ENCODE results near the gene TPP2.

DNA sequence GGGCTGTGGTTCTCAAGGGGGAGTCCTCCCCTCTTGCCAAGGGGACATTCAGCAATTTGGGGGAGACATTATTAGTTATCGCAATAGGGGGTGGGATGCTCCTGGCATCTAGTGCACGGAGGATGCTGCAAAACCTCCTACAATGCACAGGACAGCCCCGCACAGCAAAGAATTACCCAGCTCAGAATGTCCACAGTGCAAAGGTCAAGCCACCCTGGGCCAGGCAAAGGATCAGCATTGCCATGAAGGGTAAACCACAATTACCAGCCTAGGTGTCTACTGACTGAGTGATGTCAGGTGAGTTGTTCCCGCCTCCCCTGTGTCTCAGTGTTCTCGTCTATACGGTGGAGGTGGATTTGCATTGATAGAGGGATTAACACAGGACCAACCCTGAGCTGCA lies 100.5 kb downstream of the TPP2 start:
- TF ChIP-seq, protein P1, sequence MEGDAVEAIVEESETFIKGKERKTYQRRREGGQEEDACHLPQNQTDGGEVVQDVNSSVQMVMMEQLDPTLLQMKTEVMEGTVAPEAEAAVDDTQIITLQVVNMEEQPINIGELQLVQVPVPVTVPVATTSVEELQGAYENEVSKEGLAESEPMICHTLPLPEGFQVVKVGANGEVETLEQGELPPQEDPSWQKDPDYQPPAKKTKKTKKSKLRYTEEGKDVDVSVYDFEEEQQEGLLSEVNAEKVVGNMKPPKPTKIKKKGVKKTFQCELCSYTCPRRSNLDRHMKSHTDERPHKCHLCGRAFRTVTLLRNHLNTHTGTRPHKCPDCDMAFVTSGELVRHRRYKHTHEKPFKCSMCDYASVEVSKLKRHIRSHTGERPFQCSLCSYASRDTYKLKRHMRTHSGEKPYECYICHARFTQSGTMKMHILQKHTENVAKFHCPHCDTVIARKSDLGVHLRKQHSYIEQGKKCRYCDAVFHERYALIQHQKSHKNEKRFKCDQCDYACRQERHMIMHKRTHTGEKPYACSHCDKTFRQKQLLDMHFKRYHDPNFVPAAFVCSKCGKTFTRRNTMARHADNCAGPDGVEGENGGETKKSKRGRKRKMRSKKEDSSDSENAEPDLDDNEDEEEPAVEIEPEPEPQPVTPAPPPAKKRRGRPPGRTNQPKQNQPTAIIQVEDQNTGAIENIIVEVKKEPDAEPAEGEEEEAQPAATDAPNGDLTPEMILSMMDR (IDR thresholded peaks at IDR 0.05; ENCODE audit: low read depth, low read length, poor library complexity, severe bottlenecking), result no peak
- no peak for TF ChIP-seq EZH2phosphoT487 (IDR thresholded peaks at IDR 0.05; ENCODE audit: borderline replicate concordance, low read length)

All from DOHH2 (cell line).